HEK293 (cell line): ENCODE measurements around the gene CELF6.

Experiments
- CTCF ChIA-PET: fragments of 350-600 bp; formaldehyde crosslinking; extraction: SDS; loops from one replicate; lab custom pipeline; 2021; ENCODE audit warnings: antibody characterized with exemption; lab: Yijun Ruan, JAX
- POLR2A ChIA-PET: fragments of 300-600 bp; formaldehyde crosslinking; extraction: SDS; loops from one replicate; lab custom pipeline; 2020; ENCODE audit warnings: antibody characterized with exemption, inconsistent platforms; lab: Yijun Ruan, JAX
- H3K27ac ChIP-seq: fragments of 200-500 bp; sonication (Bioruptor generic); 2 replicates; pipeline ENCODE4 v1.5.1; 2014; ENCODE audit warnings: low read depth, low read length, control low read depth, inconsistent platforms; ENCODE audit errors: extremely low read depth
- H3K36me3 ChIP-seq, 2 experiments: fragments of 200-500 bp in 1 of 2; sonication (Bioruptor generic) in 1 of 2; 1 replicate in 1 of 2; 2 replicates in 1 of 2; pipeline ENCODE4 v1.5.1; 2014 to 2017; ENCODE audit warnings: inconsistent platforms in 2 of 2, low read length in 2 of 2; ENCODE audit not compliant: control insufficient read depth in 2 of 2, insufficient read depth in 1 of 2
- H3K4me1 ChIP-seq: fragments of 200-500 bp; sonication (Bioruptor generic); 2 replicates; pipeline ENCODE4 v1.5.1; 2014; ENCODE audit warnings: mild to moderate bottlenecking, low read length, inconsistent platforms; ENCODE audit not compliant: control insufficient read depth, insufficient read depth
- H3K4me3 ChIP-seq: 2 replicates; pipeline ENCODE4 v1.5.1; 2011; ENCODE audit warnings: low read depth, mild to moderate bottlenecking, control low read depth, low read length, moderate library complexity
- H3K9me3 ChIP-seq: fragments of 200-500 bp; sonication (Bioruptor generic); 2 replicates; pipeline ENCODE4 v1.5.1; 2014; ENCODE audit warnings: low read depth, low read length, inconsistent platforms; ENCODE audit not compliant: control insufficient read depth, insufficient read depth
- ELK4 ChIP-seq: IDR thresholded peaks from 2 replicates; pipeline ENCODE4 v1.6.1; 2011; ENCODE audit warnings: mild to moderate bottlenecking, low read depth, low read length, borderline replicate concordance
- GFI1B ChIP-seq: fragments of 450-650 bp; formaldehyde crosslinking; IDR thresholded peaks from 2 replicates; pipeline ENCODE4 v1.5.1; 2016; ENCODE audit warnings: missing biosample characterization, missing genetic modification characterization
- GLI2 ChIP-seq: fragments of 450-650 bp; formaldehyde crosslinking; IDR thresholded peaks from 2 replicates; pipeline ENCODE4; 2017; ENCODE audit warnings: missing biosample characterization, missing genetic modification characterization, low read depth, borderline replicate concordance
- HIC1 ChIP-seq: fragments of 450-650 bp; formaldehyde crosslinking; IDR thresholded peaks from 2 replicates; pipeline ENCODE4 v1.5.1; 2016; ENCODE audit warnings: missing biosample characterization, missing genetic modification characterization
- HOXC10 ChIP-seq: sonication (generic); formaldehyde crosslinking; IDR thresholded peaks from 2 replicates; pipeline ENCODE4 v1.8.1; 2023; ENCODE audit warnings: mild to moderate bottlenecking, missing genetic modification reagents
- KLF10 ChIP-seq: fragments of 450-650 bp; IDR thresholded peaks from 2 replicates; pipeline ENCODE4 v1.5.1; 2018; ENCODE audit warnings: missing biosample characterization, mild to moderate bottlenecking, missing genetic modification characterization
- RBAK ChIP-seq: fragments of 450-650 bp; formaldehyde crosslinking; IDR thresholded peaks from 2 replicates; pipeline ENCODE4 v1.5.1; 2016; ENCODE audit warnings: missing biosample characterization, missing genetic modification characterization
- TSHZ1 ChIP-seq: fragments of 450-650 bp; formaldehyde crosslinking; IDR thresholded peaks from 2 replicates; pipeline ENCODE4 v1.5.1; 2016; ENCODE audit warnings: missing biosample characterization, missing genetic modification characterization, borderline replicate concordance
- YY1 ChIP-seq: fragments of 450-650 bp; formaldehyde crosslinking; IDR thresholded peaks from 2 replicates; pipeline ENCODE4 v1.5.1; 2018; ENCODE audit warnings: missing biosample characterization, missing genetic modification characterization
- ZBTB10 ChIP-seq: fragments of 450-650 bp; formaldehyde crosslinking; IDR thresholded peaks from 2 replicates; pipeline ENCODE4 v1.5.1; 2016; ENCODE audit warnings: missing biosample characterization, missing genetic modification characterization
- ZNF133 ChIP-seq: fragments of 450-650 bp; formaldehyde crosslinking; IDR thresholded peaks from 2 replicates; pipeline ENCODE4 v1.5.1; 2016; ENCODE audit warnings: missing biosample characterization, missing genetic modification characterization
- ZNF155 ChIP-seq: fragments of 450-650 bp; formaldehyde crosslinking; IDR thresholded peaks from 2 replicates; pipeline ENCODE4 v1.5.1; 2016; ENCODE audit warnings: missing biosample characterization, missing genetic modification characterization
- ZNF221 ChIP-seq: fragments of 450-650 bp; formaldehyde crosslinking; IDR thresholded peaks from 2 replicates; pipeline ENCODE4 v1.5.1; 2017; ENCODE audit warnings: missing biosample characterization, missing genetic modification characterization, borderline replicate concordance
- ZNF223 ChIP-seq: fragments of 450-650 bp; formaldehyde crosslinking; IDR thresholded peaks from 2 replicates; pipeline ENCODE4 v1.5.1; 2016; ENCODE audit warnings: missing biosample characterization, missing genetic modification characterization
- ZNF404 ChIP-seq: fragments of 450-650 bp; formaldehyde crosslinking; IDR thresholded peaks from 2 replicates; pipeline ENCODE4 v1.5.1; 2017; ENCODE audit warnings: missing biosample characterization, missing genetic modification characterization
- ZNF549 ChIP-seq: fragments of 450-650 bp; IDR thresholded peaks from 2 replicates; pipeline ENCODE4 v1.5.1; 2018; ENCODE audit warnings: missing biosample characterization, missing genetic modification characterization, mild to moderate bottlenecking, inconsistent platforms, moderate library complexity
- ZNF610 ChIP-seq: fragments of 450-650 bp; formaldehyde crosslinking; IDR thresholded peaks from 2 replicates; pipeline ENCODE4 v1.5.1; 2016; ENCODE audit warnings: missing biosample characterization, missing genetic modification characterization, borderline replicate concordance
- ZNF621 ChIP-seq: fragments of 450-650 bp; formaldehyde crosslinking; IDR thresholded peaks from 2 replicates; pipeline ENCODE4 v1.5.1; 2017; ENCODE audit warnings: missing biosample characterization, missing genetic modification characterization
- ZNF777 ChIP-seq: fragments of 450-650 bp; formaldehyde crosslinking; IDR thresholded peaks from 2 replicates; pipeline ENCODE4 v1.5.1; 2017; ENCODE audit warnings: missing biosample characterization, missing genetic modification characterization, borderline replicate concordance
- ZNF791 ChIP-seq: fragments of 450-650 bp; formaldehyde crosslinking; IDR thresholded peaks from 2 replicates; pipeline ENCODE4 v1.5.1; 2016; ENCODE audit warnings: missing biosample characterization, missing genetic modification characterization
- ZNF792 ChIP-seq: fragments of 450-650 bp; formaldehyde crosslinking; IDR thresholded peaks from 2 replicates; pipeline ENCODE4 v1.5.1; 2016; ENCODE audit warnings: missing biosample characterization, missing genetic modification characterization
- ZNF843 ChIP-seq: fragments of 450-650 bp; formaldehyde crosslinking; IDR thresholded peaks from 2 replicates; pipeline ENCODE4 v1.5.1; 2016; ENCODE audit warnings: missing biosample characterization, missing genetic modification characterization
- TF ChIP-seq, protein P1 (sequence below): fragments of 450-650 bp; formaldehyde crosslinking; IDR thresholded peaks from 2 replicates; pipeline ENCODE4 v1.5.1; 2016; ENCODE audit warnings: missing biosample characterization, missing genetic modification characterization

The CELF6 gene

DNA sequence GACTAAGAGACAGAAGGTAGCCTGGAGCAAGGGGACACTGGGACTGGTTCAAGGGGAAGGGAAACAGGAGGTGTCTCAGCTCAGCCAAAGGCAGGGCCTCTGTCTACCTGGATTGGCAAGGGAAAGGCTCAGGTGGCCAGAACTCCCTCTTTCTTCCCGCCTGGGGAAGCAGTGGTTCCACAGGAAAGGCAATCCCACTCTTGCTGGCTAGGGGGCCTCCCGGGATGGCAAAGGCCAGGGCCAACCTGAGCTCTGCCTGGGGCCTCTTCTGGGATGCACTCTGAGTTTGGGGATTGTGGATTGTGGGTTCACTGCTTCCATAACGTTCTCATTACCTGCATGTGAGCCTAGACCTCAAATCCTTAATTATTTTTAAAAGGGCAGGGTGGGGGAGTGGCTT, 34.6 kb downstream of the CELF6 start:
- POLR2A ChIA-PET: no interaction called here
- H3K4me1 ChIP-seq: no peaks in the 10 kb centered on the region
- TF ChIP-seq ZNF404 (tag by site-specific recombination): no peak
- no peak for TF ChIP-seq ZNF223
- no peak for TF ChIP-seq ZNF843 (tag by site-specific recombination)
- no peak for TF ChIP-seq ZNF621 (tag by site-specific recombination)
- TF ChIP-seq, protein P1, sequence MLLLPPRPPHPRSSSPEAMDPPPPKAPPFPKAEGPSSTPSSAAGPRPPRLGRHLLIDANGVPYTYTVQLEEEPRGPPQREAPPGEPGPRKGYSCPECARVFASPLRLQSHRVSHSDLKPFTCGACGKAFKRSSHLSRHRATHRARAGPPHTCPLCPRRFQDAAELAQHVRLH (tag by site-specific recombination): no peak
- TF ChIP-seq TSHZ1 (tag by site-specific recombination): no peak
- TF ChIP-seq ZNF792 (tag by site-specific recombination): no peak
- TF ChIP-seq ZNF791: no peak
- no peak for TF ChIP-seq ZNF155
- no peak for TF ChIP-seq YY1 (tag by site-specific recombination)
- no peak for TF ChIP-seq GFI1B (tag by site-specific recombination)
- no peak for TF ChIP-seq HIC1 (tag by site-specific recombination)
- no peak for TF ChIP-seq KLF10 (tag by site-specific recombination)
- no peak for TF ChIP-seq HOXC10 (CRISPR knock-in tag)
- no peak for TF ChIP-seq ZNF777 (tag by site-specific recombination)
- no peak for TF ChIP-seq RBAK (tag by site-specific recombination)
- no peak for TF ChIP-seq ZNF221 (tag by site-specific recombination)
- no peak for TF ChIP-seq ELK4
- no peak for TF ChIP-seq ZNF610 (tag by site-specific recombination)
- H3K9me3 ChIP-seq: no peaks in the 10 kb centered on the region
- H3K36me3 ChIP-seq: no peaks in the 10 kb centered on the region
- CTCF ChIA-PET: interaction anchor here (0.6 to 3.4 kb wide), 10 partner anchors 9 to 238 kb away, joined by 3 to 20 read pairs (median 4); partner anchors contain the start of gene GRAMD2A
- H3K4me3 ChIP-seq: no peak overlapping the region
- no peak overlapping the region for H3K27ac ChIP-seq

GRCh38 chr15:72284781-72285180, 35.2 kb downstream of the CELF6 start:
- Histone ChIP-seq H3K36me3 (no peaks in the 10 kb centered on the region), H3K4me1 (no peaks in the 10 kb centered on the region), H3K4me3 (no peak overlapping the region), H3K27ac (no peak overlapping the region), H3K9me3 (no peaks in the 10 kb centered on the region)
- CTCF ChIA-PET: interaction anchor here (0.6 to 3.4 kb wide), 8 partner anchors 8 to 138 kb away, joined by 3 to 20 read pairs (median 4); partner anchors contain the start of gene GRAMD2A
- POLR2A ChIA-PET: no interaction called here
- TF ChIP-seq ZBTB10 (tag by site-specific recombination) (no peak), ZNF549 (tag by site-specific recombination) (no peak), GLI2 (tag by site-specific recombination) (no peak), ZNF133 (no peak)
